ENCODE data around the gene UBE2V1.

UBE2V1 gene

GRCh38 chr20:50149481-50150254 is 36.7 kb upstream of the UBE2V1 start:
- TF ChIP-seq CTCF (IDR thresholded peaks at IDR 0.05; ENCODE audit: control insufficient read depth, insufficient read depth, low read depth, low read length, missing control alignments) = no peak
- no peak for DNase-seq (ENCODE audit: low read depth)
- no peak overlapping the region for H3K4me3 ChIP-seq (ENCODE audit: control insufficient read depth, low read depth, low read length)

GRCh38 chr20:50146732-50147662 is 34.0 kb upstream of the UBE2V1 start:
- no peak for TF ChIP-seq CTCF (IDR thresholded peaks at IDR 0.05; ENCODE audit: control insufficient read depth, insufficient read depth, low read depth, low read length, missing control alignments)

GRCh38 chr20:50146214-50146613 is 33.3 kb upstream of the UBE2V1 start:
- TF ChIP-seq CTCF (IDR thresholded peaks at IDR 0.05; ENCODE audit: control insufficient read depth, insufficient read depth, low read depth, low read length, missing control alignments) = no peak
- H3K4me3 ChIP-seq (ENCODE audit: control insufficient read depth, low read depth, low read length) = no peak overlapping the region

More at GRCh38 chr20:50146732-50147662, 34.0 kb upstream of the UBE2V1 start:
- H3K4me3 ChIP-seq (ENCODE audit: control insufficient read depth, low read depth, low read length) = no peak overlapping the region
- no peak for DNase-seq (ENCODE audit: low read depth)

GRCh38 chr20:50145566-50145965 is 32.6 kb upstream of the UBE2V1 start:
- H3K4me3 ChIP-seq (ENCODE audit: control insufficient read depth, low read depth, low read length) = no peak overlapping the region
- no peak for TF ChIP-seq CTCF (IDR thresholded peaks at IDR 0.05; ENCODE audit: control insufficient read depth, insufficient read depth, low read depth, low read length, missing control alignments)
- no peak for DNase-seq (ENCODE audit: low read depth)

More at GRCh38 chr20:50146214-50146613, 33.3 kb upstream of the UBE2V1 start:
- no peak for DNase-seq (ENCODE audit: low read depth)

- TF ChIP-seq CTCF (IDR thresholded peaks at IDR 0.05; ENCODE audit: control insufficient read depth, insufficient read depth, low read depth, low read length, missing control alignments) = no peak
Observed at GRCh38 chr20:50144362-50144761, 31.4 kb upstream of the UBE2V1 start.

GRCh38 chr20:50142812-50143211 is 29.9 kb upstream of the UBE2V1 start:
- TF ChIP-seq CTCF (IDR thresholded peaks at IDR 0.05; ENCODE audit: control insufficient read depth, insufficient read depth, low read depth, low read length, missing control alignments) = no peak
- no peak for DNase-seq (ENCODE audit: low read depth)
- no peak overlapping the region for H3K4me3 ChIP-seq (ENCODE audit: control insufficient read depth, low read depth, low read length)

More at GRCh38 chr20:50144362-50144761, 31.4 kb upstream of the UBE2V1 start:
- DNase-seq (ENCODE audit: low read depth) = peak; percentile 95
- H3K4me3 ChIP-seq (ENCODE audit: control insufficient read depth, low read depth, low read length) = no peak overlapping the region
